ENCODE results near the gene VPS50.
A peak's percentile ranks its signal among the peaks of the same experiment; 100 is the strongest.

VPS50 gene

GRCh38 chr7:93407239-93407638 lies 175.1 kb downstream of the VPS50 start:
- DNase-seq, result peak in 2 of 56 donors; percentile 0 to 14

GRCh38 chr7:93409324-93409723 lies 177.2 kb downstream of the VPS50 start:
- DNase-seq, result no peak
